Omental fat pad (tissue), 4 donors: ENCODE data around the gene SH2D5. TPM values are rescaled to one million over a fixed set of nuclear protein-coding genes. Genes with fewer than 3 reads are reported as not detected.

Experiments
- ATAC-seq: fragments of 150-250 bp; one replicate; pipeline ENCODE4 v1.9.1; 2016; ENCODE audit warnings: mild to moderate bottlenecking, moderate library complexity; ENCODE audit not compliant: low FRiP score
- DNase-seq: peaks from one replicate; pipeline ENCODE4 v3.0.0-alpha.2; 2019; ENCODE audit warnings: low spot score
- CTCF ChIP-seq, 3 donors: fragments of 450-650 bp; IDR thresholded peaks; one replicate each; pipeline ENCODE4 v1.5.1; 2016 to 2017; ENCODE audit warnings: antibody characterized with exemption in 3 of 3, mild to moderate bottlenecking in 3 of 3, moderate library complexity in 2 of 3
- total RNA-seq, 4 donors: library from RNA; depleted of rRNA; stranded (reverse); fragments of >200 nt; gene quantifications; one replicate each; pipeline ENCODE4 v1.1.0, GENCODE V29; 2016

Gene SH2D5
- total RNA-seq, 4 donors from 2014 or later: 0.25 to 5.8 (median 0.84) TPM; not detected in 1

GRCh38 chr1:20672265-20672632 is 60.3 kb downstream of the SH2D5 start:
- TF ChIP-seq CTCF (IDR thresholded peaks at IDR 0.05): no peak

DNA sequence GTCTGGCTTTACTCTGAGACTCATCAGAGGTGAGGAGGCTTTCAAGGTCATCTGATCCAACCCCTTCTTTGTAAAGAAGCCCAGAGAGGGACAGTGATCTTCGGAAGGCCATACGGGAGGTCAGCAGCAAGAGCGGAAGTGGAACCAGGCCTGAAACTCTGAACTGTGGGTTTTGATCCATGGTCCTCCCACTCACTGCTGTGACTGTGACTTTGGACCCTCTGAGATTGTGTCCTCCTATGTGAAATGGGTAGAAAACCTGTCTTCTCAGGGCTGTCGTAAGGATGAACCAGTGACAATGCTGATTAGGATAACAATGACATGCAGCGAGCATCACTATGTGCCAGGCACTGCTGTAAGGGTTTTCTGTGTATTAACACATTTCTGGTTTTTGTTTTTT is 61.6 kb downstream of the SH2D5 start:
- DNase-seq (no peak), ATAC-seq (no peak)
- no peak for TF ChIP-seq CTCF (IDR thresholded peaks at IDR 0.05)

More at GRCh38 chr1:20672265-20672632, 60.3 kb downstream of the SH2D5 start:
- no peak for ATAC-seq
- DNase-seq: no peak

Other genes starting within 250 kb of the SH2D5 start
- 1 to 10 TPM; 4.4 to 6.5 (median 5.4) TPM for gene CAMK2N1, start 246.5 kb downstream of the SH2D5 start, total RNA-seq
- gene MUL1, start 224.6 kb downstream of the SH2D5 start, total RNA-seq: 10 to 100 TPM; 22.1 to 36.4 (median 27.1) TPM
- 1 to 10 TPM in 1 of 4 donors, under 1 TPM in 3; 0.31 to 2.2 (median 0.70) TPM for gene FAM43B, start 180.1 kb downstream of the SH2D5 start, total RNA-seq
- 10 to 100 TPM in 1 of 4 donors, 1 to 10 TPM in 3; 1.9 to 13.2 (median 2.8) TPM for gene CDA, start 143.6 kb downstream of the SH2D5 start, total RNA-seq
- 100 to 1,000 TPM in 2 of 4 donors, 10 to 100 TPM in 2; 71.9 to 132 (median 111) TPM for gene PINK1, start 99.2 kb downstream of the SH2D5 start, total RNA-seq
- gene DDOST, start 71.3 kb downstream of the SH2D5 start, total RNA-seq: 100 to 1,000 TPM; 119 to 155 (median 141) TPM
- 10 to 100 TPM in 1 of 4 donors, 1 to 10 TPM in 3; 2.6 to 14.8 (median 4.1) TPM for gene KIF17, start 14.7 kb downstream of the SH2D5 start, total RNA-seq
- gene HP1BP3, start 54.6 kb upstream of the SH2D5 start, total RNA-seq: 100 to 1,000 TPM; 138 to 202 (median 148) TPM